GM12878 (cell line): Measurements from ENCODE around the gene SLC2A14. TPM values are rescaled to one million over a fixed set of nuclear protein-coding genes. Genes with fewer than 3 reads are reported as not detected.

Experiments used
- ATAC-seq: fragments of 200-7000 bp; cut with Tn5 transposase; 3 replicates; pipeline ENCODE4 v1.9.1; 2020; ENCODE audit warnings: mild to moderate bottlenecking, moderate library complexity
- BruUV-seq: library from RNA; stranded (reverse); fragments of 400-500 nt; replicated peaks from 2 replicates; lab custom pipeline; 2021; lab: Mats Ljungman, UMichigan
- CTCF ChIA-PET: fragments of 300-600 bp; sonication (Branson Sonifier 250); formaldehyde crosslinking; extraction: SDS; loops from one replicate; lab custom pipeline; 2021; ENCODE audit warnings: inconsistent platforms; lab: Yijun Ruan, JAX
- POLR2A ChIA-PET: fragments of 350-600 bp; formaldehyde crosslinking; extraction: SDS; loops from one replicate; lab custom pipeline; 2021; ENCODE audit warnings: inconsistent platforms; lab: Charles Lee
- RAD21 ChIA-PET: fragments of 300-600 bp; sonication (Branson Sonifier 250); formaldehyde crosslinking; loops from one replicate; lab custom pipeline; 2023; ENCODE audit warnings: antibody characterized with exemption; ENCODE audit not compliant: unreplicated experiment; lab: Charles Lee
- SMC1A ChIA-PET: fragments of 300-600 bp; sonication (Branson Sonifier 250); formaldehyde crosslinking; loops from one replicate; lab custom pipeline; 2023; ENCODE audit not compliant: unreplicated experiment, uncharacterized antibody; lab: Charles Lee
- DNase-seq: peaks from one replicate; pipeline ENCODE4 v3.0.0-alpha.2; 2011; ENCODE audit warnings: low read depth, low spot score
- FAIRE-seq: peaks from 3 replicates; lab custom pipeline; 2011; peaks lifted over from hg19 to GRCh38; lab: Jason Lieb, UNC
- H2AFZ ChIP-seq: 2 replicates; pipeline ENCODE4 v1.6.0; 2011; ENCODE audit warnings: low read depth, low read length, control low read depth; ENCODE audit not compliant: control insufficient read depth
- H3K27ac ChIP-seq: 2 replicates; pipeline ENCODE4 v1.5.1; 2011; ENCODE audit warnings: control low read depth; ENCODE audit not compliant: control insufficient read depth, insufficient read depth
- H3K27me3 ChIP-seq, 2 experiments: replicated peaks in 1 of 2; 2 replicates each; pipeline versions ENCODE4 v1.6.0 to v1.6.1; 2011; ENCODE audit warnings: low read length in 1 of 2; ENCODE audit not compliant: control insufficient read depth in 2 of 2, insufficient read depth in 2 of 2
- H3K36me3 ChIP-seq, 2 experiments: 2 replicates each; pipeline ENCODE4 v1.5.1; 2011; ENCODE audit warnings: low read length in 1 of 2; ENCODE audit not compliant: control insufficient read depth in 2 of 2, insufficient read depth in 2 of 2
- H3K4me1 ChIP-seq: 2 replicates; pipeline ENCODE4 v1.6.1; 2011; ENCODE audit warnings: mild to moderate bottlenecking, low read length, moderate library complexity, mixed read lengths; ENCODE audit not compliant: control insufficient read depth, insufficient read depth
- H3K4me2 ChIP-seq: 2 replicates; pipeline ENCODE4 v1.6.0; 2011; ENCODE audit warnings: control low read depth; ENCODE audit not compliant: control insufficient read depth, insufficient read depth
- H3K4me3 ChIP-seq: fragments of 200-600 bp; sonication (generic); 2 replicates; pipeline ENCODE4 v1.5.1; 2016
- H3K79me2 ChIP-seq: 2 replicates; pipeline ENCODE4 v1.6.0; 2011; ENCODE audit warnings: low read length; ENCODE audit not compliant: control insufficient read depth, insufficient read depth
- H3K9ac ChIP-seq: 2 replicates; pipeline ENCODE4 v1.8.0; 2011; ENCODE audit warnings: low read length, control low read depth, mixed read lengths; ENCODE audit not compliant: control insufficient read depth, insufficient read depth
- H3K9me3 ChIP-seq: replicated peaks from 3 replicates; pipeline ENCODE4 v1.5.1; 2011; ENCODE audit warnings: mild to moderate bottlenecking, low read length; ENCODE audit not compliant: control insufficient read depth, insufficient read depth
- H4K20me1 ChIP-seq: 2 replicates; pipeline ENCODE4 v1.6.0; 2011; ENCODE audit not compliant: control insufficient read depth, insufficient read depth
- E2F8 ChIP-seq: fragments of 450-650 bp; IDR thresholded peaks from 2 replicates; pipeline ENCODE4 v1.6.1; 2018; ENCODE audit warnings: mild to moderate bottlenecking, low read depth, moderate library complexity; ENCODE audit not compliant: partially characterized antibody
- E4F1 ChIP-seq: fragments of 450-650 bp; IDR thresholded peaks from 2 replicates; pipeline ENCODE4 v1.6.1; 2018; ENCODE audit warnings: borderline replicate concordance, mild to moderate bottlenecking; ENCODE audit not compliant: partially characterized antibody
- EP300 ChIP-seq, 2 experiments: fragments of 150-350 bp in 1 of 2; IDR thresholded peaks; 2 replicates each; pipeline ENCODE4 v1.6.1; 2011 to 2012; ENCODE audit warnings: low read depth in 2 of 2, low read length in 2 of 2, borderline replicate concordance in 1 of 2, improper control_type of control experiment in 1 of 2, inconsistent platforms in 1 of 2; ENCODE audit not compliant: control insufficient read depth in 1 of 2
- ESRRA ChIP-seq: IDR thresholded peaks from 2 replicates; pipeline ENCODE4 v1.6.1; 2012; ENCODE audit warnings: mild to moderate bottlenecking, low read length, improper control_type of control experiment
- MTA3 ChIP-seq: IDR thresholded peaks from 2 replicates; pipeline ENCODE4 v1.6.1; 2012; ENCODE audit warnings: low read length, inconsistent platforms, borderline replicate concordance
- PRDM15 ChIP-seq: fragments of 450-650 bp; formaldehyde crosslinking; IDR thresholded peaks from 2 replicates; pipeline ENCODE4 v1.4.0; 2020; ENCODE audit warnings: mild to moderate bottlenecking, moderate library complexity
- RAD51 ChIP-seq: fragments of 450-650 bp; IDR thresholded peaks from 2 replicates; pipeline ENCODE4 v1.6.1; 2016; ENCODE audit warnings: moderate library complexity, mild to moderate bottlenecking, inconsistent platforms
- RCOR1 ChIP-seq: conservative IDR thresholded peaks from 2 replicates; pipeline ENCODE4 v1.6.1; 2012; ENCODE audit warnings: low read depth, low read length, improper control_type of control experiment
- USF2 ChIP-seq: IDR thresholded peaks from 2 replicates; pipeline ENCODE4 v1.6.1; 2011; ENCODE audit warnings: low read depth, low read length, improper control_type of control experiment, borderline replicate concordance
- WGBS: methylation state at CpG from one replicate; pipeline ENCODE4 v1.1.6; 2016; ENCODE audit warnings: low lambda C conversion rate; ENCODE audit not compliant: insufficient replicate concordance, insufficient coverage; ENCODE audit errors: missing lambda C conversion rate; 5-methylcytosine and 5-hydroxymethylcytosine counted together
- in situ Hi-C: fragments of 300-500 bp; cut with MboI; formaldehyde crosslinking; loops from 9 replicates; pipeline ENCODE4 v1.14.3; 2018; ENCODE audit warnings: mixed read lengths
- intact Hi-C: fragments of 100-400 bp; cut with micrococcal nuclease; formaldehyde crosslinking; loops from one replicate; pipeline ENCODE4 v1.14.2; 2022; ENCODE audit not compliant: unreplicated experiment
- polyA plus RNA-seq, 11 experiments: library from polyadenylated mRNA; depleted of rRNA in 4 of 11; unstranded in 6 of 11; stranded (reverse) in 5 of 11; fragments of >200 nt; fragmentation: Nextera tagmentation in 4 of 11; fragmentation: Illumina TruSeq in 1 of 11; extraction: Ambion mirVana in 4 of 11; extraction: Trizol in 1 of 11; gene quantifications; 1 replicate in 1 of 11; 2 replicates in 10 of 11; pipeline versions ENCODE4 v1.2.1 to v1.2.3, GENCODE V29; 2011 to 2016; ENCODE audit warnings: inconsistent platforms in 2 of 11, missing spikeins in 2 of 11, low read depth in 1 of 11
- total RNA-seq, 4 experiments: library from RNA; depleted of rRNA in 3 of 4; stranded (reverse); fragments of >200 nt in 3 of 4; fragmentation: Illumina TruSeq in 1 of 4; extraction: Trizol in 1 of 4; gene quantifications; 2 replicates each; pipeline versions ENCODE4 v1.2.1 to v1.2.3, GENCODE V29; 2013 to 2021

Gene SLC2A14
- total and polyA plus RNA-seq, 10 of the 15 experiments (the other 5 are each of a cell fraction or from before 2014, with no cell fraction given) = 0.05 to 0.69 (median 0.19) TPM; not detected in 1

GRCh38 chr12:7892186-7892980 is 19.7 kb upstream of the SLC2A14 start (continued):
- TF ChIP-seq PRDM15 (no peak), E4F1 (no peak)

GRCh38 chr12:7884689-7885088 is 12.0 kb upstream of the SLC2A14 start:
- Histone ChIP-seq H3K27ac (no peak overlapping the region), H3K79me2 (no peaks in the 10 kb centered on the region), H3K36me3 (no peaks in the 10 kb centered on the region), H2AFZ (no peak overlapping the region), H3K4me3 (no peak overlapping the region), H3K27me3 (no peaks in the 10 kb centered on the region), H3K9ac (no peak overlapping the region), H3K4me2 (no peak overlapping the region), H3K4me1 (no peaks in the 10 kb centered on the region), H3K9me3 (no peaks in the 10 kb centered on the region), H4K20me1 (no peaks in the 10 kb centered on the region)
- no peak for DNase-seq
- ChIA-PET RAD21 (interaction anchor here (1.1 kb wide), 1 partner anchor 49 kb away, joined by 3 read pairs; no protein-coding TSS in a partner anchor), CTCF (interaction anchor here (0.6 kb wide), 1 partner anchor 43 kb away, joined by 3 read pairs; no protein-coding TSS in a partner anchor), POLR2A (no interaction called here), SMC1A (no interaction called here)
- no peak for ATAC-seq
- in situ Hi-C loops = no loop called here
- BruUV-seq = no TSS peak
- FAIRE-seq = no peak
- intact Hi-C loops = no loop called here
- WGBS = 0% methylated on average over 3 of the region's 3 CpGs
- no peak for TF ChIP-seq EP300 (IDR thresholded peaks at IDR 0.05; ENCODE audit: borderline replicate concordance in 1 of 2, control insufficient read depth in 1 of 2, low read depth in 2 of 2, low read length in 2 of 2)
- no peak for TF ChIP-seq MTA3
- TF ChIP-seq RCOR1 = no peak
- no peak for TF ChIP-seq RAD51
- no peak for TF ChIP-seq E2F8
- TF ChIP-seq ESRRA = no peak
- TF ChIP-seq USF2 = no peak
